Upper lobe of left lung (tissue), 6 donors: ENCODE measurements around the gene BAHD1. TPM values are rescaled to one million over a fixed set of nuclear protein-coding genes. Genes with fewer than 3 reads are reported as not detected.
A peak's percentile ranks its signal among the peaks of the same experiment; 100 is the strongest.

Source experiments
- ATAC-seq, 2 donors: fragments of 200-7000 bp; cut with Tn5 transposase; one replicate each; pipeline ENCODE4 v1.9.1; 2022; ENCODE audit warnings: mild to moderate bottlenecking in 2 of 2, moderate library complexity in 2 of 2; ENCODE audit not compliant: low FRiP score in 2 of 2
- DNase-seq, 2 donors: peaks; one replicate each; pipeline ENCODE4 v3.0.0-alpha.2; 2019 to 2020
- H3K27ac ChIP-seq, 4 donors: fragments of 200-600 bp; sonication (generic); one replicate each; pipeline ENCODE4 v1.5.1; 2016 to 2019
- H3K27me3 ChIP-seq, 4 donors: fragments of 200-600 bp; sonication (generic); one replicate each; pipeline ENCODE4 v1.5.1; 2017 to 2019
- H3K36me3 ChIP-seq, 4 donors: fragments of 200-600 bp; sonication (generic); one replicate each; pipeline ENCODE4 v1.5.1; 2016 to 2019
- H3K4me1 ChIP-seq, 4 donors: fragments of 200-600 bp; sonication (generic); one replicate each; pipeline ENCODE4 v1.5.1; 2018 to 2019
- H3K4me3 ChIP-seq, 4 donors: fragments of 200-600 bp; sonication (generic); one replicate each; pipeline ENCODE4 v1.5.1; 2017 to 2019; ENCODE audit warnings: mild to moderate bottlenecking in 2 of 4, moderate library complexity in 1 of 4
- H3K9me3 ChIP-seq, 4 donors: fragments of 200-600 bp; sonication (generic); one replicate each; pipeline ENCODE4 v1.5.1; 2018 to 2019
- CTCF ChIP-seq, 6 experiments: fragments of 450-650 bp in 4 of 6; fragments of 200-600 bp in 2 of 6; sonication (generic) in 2 of 6; IDR thresholded peaks; one replicate each; pipeline ENCODE4 v1.5.1; 2016 to 2019; ENCODE audit warnings: antibody characterized with exemption in 6 of 6
- EP300 ChIP-seq, 4 donors: sonication (generic); formaldehyde crosslinking; IDR thresholded peaks; one replicate each; pipeline ENCODE4 v1.5.1; 2017; ENCODE audit warnings: antibody characterized with exemption in 4 of 4, control low read depth in 2 of 4
- POLR2A ChIP-seq, 4 donors: fragments of 450-650 bp; IDR thresholded peaks; one replicate each; pipeline ENCODE4 v1.5.1; 2016 to 2017; ENCODE audit warnings: antibody characterized with exemption in 4 of 4, mild to moderate bottlenecking in 2 of 4
- POLR2AphosphoS5 ChIP-seq, 2 donors: sonication (generic); formaldehyde crosslinking; IDR thresholded peaks; one replicate each; pipeline ENCODE4 v1.5.1; 2017; ENCODE audit warnings: antibody characterized with exemption in 2 of 2
- WGBS, 2 donors: methylation state at CpG; one replicate each; pipeline ENCODE4 v1.1.5; 2017 to 2018; 5-methylcytosine and 5-hydroxymethylcytosine counted together
- total RNA-seq, 6 donors: library from RNA; depleted of rRNA in 4 of 6; stranded (reverse); fragments of >200 nt in 4 of 6; gene quantifications; one replicate each; pipeline versions ENCODE4 v1.1.0 to v1.2.1, GENCODE V29; 2016 to 2021
- donor health status: DM: no; HTN: no; CAD: no; lungs with moderate emphysema.
- donor health status: DM: no; HTN: yes; CAD: no; lungs with severe emphysema.

Gene BAHD1
- total RNA-seq, 6 donors from 2014 or later: 21.0 to 36.9 (median 28.5) TPM

- no peaks in the 10 kb centered on the region for H3K36me3 ChIP-seq
- H3K4me1 ChIP-seq: no peaks in the 10 kb centered on the region
- ATAC-seq (no peak), DNase-seq (no peak)
- H3K9me3 ChIP-seq: no peaks in the 10 kb centered on the region
- TF ChIP-seq POLR2A (IDR thresholded peaks at IDR 0.05): no peak
- no peak for TF ChIP-seq POLR2AphosphoS5 (IDR thresholded peaks at IDR 0.05)
- TF ChIP-seq CTCF (IDR thresholded peaks at IDR 0.05): no peak
- no peak for TF ChIP-seq EP300 (IDR thresholded peaks at IDR 0.05)
- no peak overlapping the region for H3K27ac ChIP-seq
- no peak overlapping the region for H3K4me3 ChIP-seq
- no peaks in the 10 kb centered on the region for H3K27me3 ChIP-seq
- 82 to 99% methylated on average over 4 of the region's 4 CpGs for WGBS, 2 donors
Observed at GRCh38 chr15:40499931-40500330, 59.2 kb downstream of the BAHD1 start.

DNA sequence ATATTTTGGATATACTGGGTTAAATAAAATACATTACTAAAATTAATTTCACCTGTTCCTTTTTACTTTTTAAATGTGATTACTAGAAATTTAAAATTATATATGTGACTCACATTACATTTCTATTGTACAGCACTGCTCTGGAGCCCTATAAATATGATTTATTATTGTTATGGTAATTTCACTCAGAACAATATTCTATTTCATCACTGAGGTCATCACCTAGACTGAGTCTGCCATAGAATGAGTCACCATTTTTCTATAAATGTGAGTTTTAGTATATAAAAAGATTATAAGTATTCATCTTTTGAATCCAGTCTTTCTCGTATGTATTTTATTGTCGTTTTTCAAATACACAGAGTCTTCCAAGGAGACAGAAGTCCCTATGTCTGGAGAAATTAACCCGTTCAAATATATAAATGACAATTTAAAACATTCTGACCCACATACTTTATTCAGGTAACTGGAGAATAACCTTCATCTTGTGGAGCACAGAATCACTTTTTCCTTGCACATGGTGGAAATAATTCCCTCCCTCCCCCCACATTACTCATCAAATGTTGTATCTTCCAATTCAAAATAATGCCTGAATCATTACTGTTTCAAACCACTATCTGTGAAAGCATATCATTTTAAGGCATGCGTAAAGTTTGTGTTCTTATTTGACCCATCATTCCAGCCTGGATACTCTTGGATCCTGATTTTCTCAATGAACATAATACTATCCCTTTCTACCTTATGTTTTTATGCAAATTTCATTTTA, 60.0 kb downstream of the BAHD1 start:
- 83 to 87% methylated on average over 4 of the region's 4 CpGs for WGBS, 2 donors
- TF ChIP-seq CTCF (IDR thresholded peaks at IDR 0.05) (no peak), POLR2AphosphoS5 (IDR thresholded peaks at IDR 0.05) (no peak), POLR2A (IDR thresholded peaks at IDR 0.05) (no peak), EP300 (IDR thresholded peaks at IDR 0.05) (no peak)
- no peak for ATAC-seq

DNA sequence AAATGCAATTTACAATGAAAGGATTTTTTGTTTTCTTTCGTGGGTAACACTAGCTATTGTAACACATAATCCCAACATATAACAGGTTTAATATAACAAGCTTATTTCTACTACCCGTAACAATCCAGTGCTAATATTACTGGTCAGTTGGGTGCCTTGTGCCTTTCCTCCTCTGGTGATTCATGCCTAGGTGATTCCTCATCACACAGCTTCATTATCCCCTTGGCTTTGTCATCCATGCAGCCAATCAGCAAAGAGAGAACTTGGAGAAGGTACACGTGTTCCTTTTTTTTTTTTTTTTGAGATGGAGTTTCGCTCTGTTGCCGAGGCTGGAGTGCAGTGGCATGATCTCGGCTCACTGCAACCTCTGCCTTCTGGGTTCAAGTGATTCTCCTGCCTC, 60.7 kb downstream of the BAHD1 start:
- Histone ChIP-seq H3K4me1 (peaks cover 0 to under 1% (median 0%) of the 10 kb centered on the region in 4 donors), H3K9me3 (no peaks in the 10 kb centered on the region), H3K36me3 (no peaks in the 10 kb centered on the region), H3K27ac (no peak overlapping the region), H3K4me3 (no peak overlapping the region), H3K27me3 (no peaks in the 10 kb centered on the region)
- no peak for TF ChIP-seq POLR2A (IDR thresholded peaks at IDR 0.05)
- 82 to 86% methylated on average over 6 of the region's 6 CpGs for WGBS, 2 donors
- no peak for ATAC-seq
- no peak for DNase-seq

More for the DNA sequence above, 60.0 kb downstream of the BAHD1 start:
- Histone ChIP-seq H3K4me3 (no peak overlapping the region), H3K27me3 (no peaks in the 10 kb centered on the region), H3K36me3 (no peaks in the 10 kb centered on the region), H3K27ac (no peak overlapping the region), H3K4me1 (no peaks in the 10 kb centered on the region), H3K9me3 (no peaks in the 10 kb centered on the region)
- DNase-seq: no peak

GRCh38 chr15:40506964-40507571, 66.3 kb downstream of the BAHD1 start:
- DNase-seq: peak; percentile 78 to 89
- Histone ChIP-seq H3K27ac (no peak overlapping the region), H3K9me3 (no peaks in the 10 kb centered on the region), H3K4me3 (peak overlapping the region in 3 of 4 donors; percentile 7 to 32 (median 32)), H3K27me3 (no peaks in the 10 kb centered on the region), H3K36me3 (no peaks in the 10 kb centered on the region), H3K4me1 (peaks cover 3 to 24% (median 15%) of the 10 kb centered on the region in 4 donors)
- ATAC-seq: peak; percentile 82 to 92
- WGBS, 2 donors: 7 to 8% methylated on average over 15 to 19 of the region's 30 CpGs
- TF ChIP-seq POLR2AphosphoS5 (IDR thresholded peaks at IDR 0.05): no peak
- TF ChIP-seq EP300 (IDR thresholded peaks at IDR 0.05): no peak
- TF ChIP-seq CTCF (IDR thresholded peaks at IDR 0.05): peak; percentile 47 to 75 (median 68)
- no peak for TF ChIP-seq POLR2A (IDR thresholded peaks at IDR 0.05)

- Histone ChIP-seq H3K27me3 (no peaks in the 10 kb centered on the region), H3K27ac (no peak overlapping the region), H3K4me3 (no peak overlapping the region), H3K9me3 (no peaks in the 10 kb centered on the region), H3K4me1 (peaks cover 3 to 24% (median 15%) of the 10 kb centered on the region in 4 donors), H3K36me3 (no peaks in the 10 kb centered on the region)
- 76 to 85% methylated on average over 1 of the region's 1 CpG for WGBS, 2 donors
- no peak for TF ChIP-seq POLR2AphosphoS5 (IDR thresholded peaks at IDR 0.05)
- TF ChIP-seq POLR2A (IDR thresholded peaks at IDR 0.05): no peak
- TF ChIP-seq EP300 (IDR thresholded peaks at IDR 0.05): no peak
- ATAC-seq: no peak
- DNase-seq: no peak
Observed at GRCh38 chr15:40508216-40508615, 67.5 kb downstream of the BAHD1 start.
